ENCODE data around the gene CDC5L.
A peak's percentile ranks its signal among the peaks of the same experiment; 100 is the strongest.

Gene CDC5L

DNA sequence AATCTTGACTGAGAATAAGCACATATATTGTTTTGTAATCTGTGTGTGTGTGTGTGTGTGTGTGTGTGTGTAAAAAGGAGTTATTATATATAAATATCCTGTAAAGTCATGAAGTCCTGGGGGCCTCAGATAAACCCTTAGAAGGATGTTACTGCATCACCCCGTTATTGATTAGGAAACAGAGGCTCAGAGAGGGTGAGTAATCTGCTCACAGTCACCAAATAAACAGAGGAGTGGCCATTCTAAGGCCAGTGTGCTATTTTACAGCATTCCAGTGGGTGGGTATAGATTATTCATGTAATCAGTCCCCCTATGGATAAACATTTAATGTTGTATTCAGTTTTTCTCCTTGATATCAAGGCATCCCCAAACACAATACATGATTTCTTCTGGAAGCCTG, 87.1 kb downstream of the CDC5L start:
- no peak for DNase-seq (ENCODE audit: low spot score)

- no peak for DNase-seq (ENCODE audit: low spot score)
Observed at GRCh38 chr6:44475417-44475778, 87.9 kb downstream of the CDC5L start.

- peak; percentile 57 for DNase-seq (ENCODE audit: low spot score)
Observed at GRCh38 chr6:44475779-44476434, 88.4 kb downstream of the CDC5L start.

DNA sequence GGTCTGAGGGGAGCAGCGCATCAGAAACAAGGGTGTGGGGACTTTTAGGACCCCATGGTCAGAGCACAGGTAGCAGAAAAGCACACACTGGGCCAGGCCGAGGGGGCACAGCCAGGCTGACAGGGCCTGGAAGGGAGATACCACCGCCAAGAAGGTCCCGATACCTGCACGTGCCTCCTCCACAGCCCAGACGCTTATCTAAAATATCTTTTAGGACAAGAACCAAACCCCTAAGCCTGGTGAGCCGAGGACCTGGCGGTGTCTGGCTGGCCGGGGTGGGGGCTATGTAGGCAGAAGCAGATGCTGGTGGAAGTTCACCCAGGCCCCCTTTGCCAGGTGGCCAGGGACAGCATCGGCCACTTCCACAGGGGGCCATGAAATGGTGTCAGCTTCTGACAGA, 89.3 kb downstream of the CDC5L start:
- no peak for DNase-seq (ENCODE audit: low spot score)

- no peak for DNase-seq (ENCODE audit: low spot score)
Observed at GRCh38 chr6:44477293-44477894, 89.9 kb downstream of the CDC5L start.

DNA sequence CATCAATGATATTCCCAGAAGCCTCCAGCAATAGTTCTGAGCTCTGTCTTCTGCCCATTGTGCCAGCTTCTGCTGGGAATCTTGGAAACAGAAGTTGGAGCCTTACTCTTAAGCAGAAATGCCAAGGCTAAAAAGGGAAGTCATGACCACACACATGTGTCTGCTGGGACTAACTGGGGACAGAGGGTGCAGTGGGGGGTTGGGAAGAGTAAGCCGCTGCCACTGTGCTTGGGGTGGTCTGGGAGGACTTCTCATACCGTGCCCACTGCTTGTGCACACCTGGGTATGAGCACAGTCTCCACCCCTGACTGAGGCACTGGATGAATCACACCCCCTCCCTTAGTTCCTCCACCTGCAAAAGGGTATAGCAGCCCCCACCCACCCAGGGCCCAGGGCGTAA, 90.7 kb downstream of the CDC5L start:
- DNase-seq (ENCODE audit: low spot score): no peak

DNA sequence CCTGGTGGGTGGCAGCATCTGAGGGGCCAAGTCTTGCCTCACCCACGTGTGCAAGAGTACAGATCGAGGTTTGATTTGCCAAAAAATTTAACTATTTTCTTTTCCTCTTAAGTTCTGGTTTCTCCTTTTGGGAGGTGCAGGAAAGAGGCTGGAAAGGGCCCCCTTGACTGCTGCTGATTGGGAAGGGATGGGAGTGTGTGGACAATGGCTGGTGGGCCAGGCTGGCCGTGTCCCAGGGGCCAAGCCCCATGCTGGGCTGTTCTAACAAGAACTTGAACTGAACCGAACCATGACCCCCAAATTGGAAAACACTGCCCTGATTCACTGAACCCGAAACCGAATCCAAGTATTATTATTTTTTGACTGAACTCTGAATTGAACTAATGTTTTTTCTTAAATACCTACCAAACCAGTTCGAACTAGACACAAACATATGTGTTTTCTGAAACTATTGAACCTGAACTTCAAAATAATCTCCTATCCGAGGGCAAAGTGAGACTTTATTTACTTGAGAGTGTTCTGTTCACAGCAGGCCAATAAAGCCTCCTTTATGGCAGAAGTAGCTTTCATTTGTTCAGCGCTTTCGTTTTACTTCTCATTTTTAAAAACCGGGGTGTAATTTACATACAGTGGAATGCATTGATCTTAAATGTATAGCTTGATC, 91.2 kb downstream of the CDC5L start:
- DNase-seq (ENCODE audit: low spot score): no peak

GRCh38 chr6:44480097-44480541, 92.6 kb downstream of the CDC5L start:
- no peak for DNase-seq (ENCODE audit: low spot score)

GRCh38 chr6:44481056-44481455, 93.5 kb downstream of the CDC5L start:
- no peak for DNase-seq (ENCODE audit: low spot score)

GRCh38 chr6:44481760-44482159, 94.3 kb downstream of the CDC5L start:
- no peak for DNase-seq (ENCODE audit: low spot score)

GRCh38 chr6:44485601-44486401, 98.3 kb downstream of the CDC5L start:
- no peak for DNase-seq (ENCODE audit: low spot score)

DNA sequence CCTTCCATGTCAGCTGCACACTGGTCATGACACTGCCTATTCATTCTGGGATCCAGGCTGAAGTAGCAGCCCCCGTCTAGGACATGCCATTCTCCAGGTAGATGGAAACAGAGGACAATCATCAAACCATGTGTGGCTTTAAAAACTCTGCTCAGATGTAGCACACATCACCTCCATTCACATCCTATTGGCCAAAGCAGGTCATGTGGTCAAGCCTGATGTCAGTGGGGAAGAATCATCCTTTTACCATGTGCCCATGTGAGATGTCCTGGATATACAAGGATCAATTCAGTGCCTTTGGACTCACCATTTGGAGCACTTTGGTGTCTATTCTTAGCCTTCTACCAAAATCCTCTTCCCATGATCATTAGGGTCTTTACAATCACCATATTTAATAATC, 99.5 kb downstream of the CDC5L start:
- no peak for DNase-seq (ENCODE audit: low spot score)

DNA sequence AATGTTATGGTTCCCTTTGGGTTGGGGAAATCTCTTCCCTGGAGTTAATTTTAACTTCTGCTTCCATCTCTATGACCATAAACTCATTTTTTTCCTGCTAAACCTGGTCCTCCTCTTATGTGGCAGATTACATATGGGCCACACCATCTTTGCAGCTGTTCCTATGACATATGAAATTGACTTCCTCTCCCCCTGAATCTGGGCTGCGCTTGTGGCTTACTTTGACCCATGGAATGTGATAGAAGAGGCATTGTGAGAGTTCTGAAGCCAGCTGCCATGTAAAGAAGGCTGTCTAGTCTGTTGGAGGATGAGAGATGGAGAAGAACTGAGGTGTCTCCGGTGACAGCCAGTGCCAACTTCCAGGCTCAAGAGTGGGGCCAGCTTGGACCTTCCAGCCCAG, 100.1 kb downstream of the CDC5L start:
- DNase-seq (ENCODE audit: low spot score): no peak

GRCh38 chr6:44489910-44490604, 102.6 kb downstream of the CDC5L start:
- DNase-seq (ENCODE audit: low spot score): no peak

- no peak for DNase-seq (ENCODE audit: low spot score)
Observed at GRCh38 chr6:44493132-44493531, 105.6 kb downstream of the CDC5L start.

DNA sequence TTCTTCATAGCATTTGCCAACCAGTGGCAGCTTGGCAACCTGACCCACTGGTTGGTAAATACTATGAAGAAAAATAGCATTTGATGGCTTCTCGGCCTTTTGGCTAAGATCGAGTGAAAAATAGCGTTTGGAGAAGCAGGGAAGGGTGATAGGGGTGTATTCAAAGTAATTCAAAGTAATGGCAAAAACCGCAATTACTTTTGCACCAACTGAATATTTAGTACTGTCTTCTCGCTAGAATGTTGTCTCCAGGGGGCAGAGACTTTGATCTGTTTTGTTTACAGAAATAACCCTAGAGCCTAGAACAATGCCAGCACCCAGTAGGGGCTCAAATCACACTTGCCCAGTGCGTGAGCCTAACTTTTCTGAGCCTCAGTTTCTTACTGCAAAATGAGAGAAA, 106.1 kb downstream of the CDC5L start:
- no peak for DNase-seq (ENCODE audit: low spot score)

GRCh38 chr6:44494011-44494501, 106.5 kb downstream of the CDC5L start:
- DNase-seq (ENCODE audit: low spot score): no peak

DNA sequence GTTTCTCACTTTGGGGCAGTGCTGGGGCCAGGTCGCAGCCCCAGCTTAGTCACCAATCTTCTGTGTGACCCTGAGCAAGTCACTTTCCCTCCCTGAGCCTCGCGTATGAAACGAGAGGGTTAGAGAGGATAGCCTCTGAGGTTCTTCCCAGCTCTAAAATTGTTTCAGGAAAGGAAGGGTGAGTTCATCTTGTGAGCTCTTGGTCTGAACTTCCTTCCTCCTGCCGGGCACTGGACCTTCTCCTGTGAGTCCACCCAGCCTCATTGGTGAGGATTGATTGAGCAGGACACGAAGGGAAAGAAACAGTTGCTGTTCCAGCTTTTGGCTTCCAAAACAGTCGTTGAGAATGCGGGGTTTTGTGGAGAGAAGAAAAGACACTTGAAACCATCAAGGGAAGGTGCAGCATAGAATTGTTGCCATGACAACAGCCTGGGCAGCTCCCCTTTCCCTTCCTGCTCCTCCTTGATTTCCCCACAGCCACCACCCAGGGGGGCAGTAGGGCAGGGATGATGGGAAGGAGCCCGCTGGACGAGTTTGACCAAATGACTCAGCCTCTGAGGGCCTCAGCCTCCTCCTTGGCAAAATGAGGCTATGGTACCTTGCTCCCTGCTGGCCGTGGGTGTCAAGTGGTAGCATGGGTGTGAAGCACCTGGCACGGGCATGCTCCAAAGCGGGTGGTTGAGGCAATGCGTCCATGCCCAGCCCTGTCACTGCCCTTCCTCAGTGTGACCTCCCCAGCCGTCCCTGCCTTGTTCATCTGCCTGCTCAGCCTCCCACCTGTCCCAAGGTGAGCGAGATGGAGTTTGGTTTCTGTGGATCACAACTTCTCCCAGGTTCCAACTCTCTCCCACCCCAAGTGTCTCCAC, 107.8 kb downstream of the CDC5L start:
- no peak for DNase-seq (ENCODE audit: low spot score)

DNA sequence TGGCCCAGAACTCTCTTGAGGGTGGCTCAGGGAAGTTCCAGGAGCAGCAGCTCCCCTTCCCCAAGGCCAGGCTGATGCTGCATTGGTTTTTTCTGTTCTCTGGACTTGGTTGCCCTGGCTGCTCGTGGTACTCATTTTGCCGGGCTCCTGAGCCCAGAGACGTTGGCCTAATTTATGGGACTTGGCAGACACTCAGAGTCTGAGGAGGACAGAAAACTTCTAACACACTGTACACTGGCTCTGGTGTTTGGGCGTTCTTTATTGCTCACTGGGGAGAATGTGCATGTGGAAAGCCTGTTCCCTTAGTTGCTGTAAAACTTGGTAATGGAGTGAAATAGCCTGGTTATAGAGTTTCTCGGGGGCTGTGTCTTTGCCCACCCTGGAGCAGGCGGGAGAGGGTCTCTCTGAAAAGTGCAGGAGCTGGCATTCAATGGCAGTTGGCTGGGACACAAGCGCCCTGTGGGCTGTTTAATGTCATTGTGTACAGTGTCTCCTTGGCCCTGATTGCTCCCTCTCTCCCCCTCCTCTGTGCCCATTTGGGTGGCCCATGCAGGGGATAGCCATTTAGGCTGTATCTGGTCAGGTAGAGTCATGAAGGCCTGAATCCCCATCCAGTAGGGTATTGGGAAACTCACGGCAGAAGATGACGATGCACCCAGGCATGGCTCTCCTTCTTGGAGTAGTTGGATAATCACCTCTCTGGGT, 109.3 kb downstream of the CDC5L start:
- DNase-seq (ENCODE audit: low spot score): no peak

- DNase-seq (ENCODE audit: low spot score): no peak
Observed at GRCh38 chr6:44497807-44498206, 110.3 kb downstream of the CDC5L start.
